Endothelial cell of umbilical vein (primary cell): ENCODE data around the gene SPACA9.

ENCODE experiments used
- EZH2 ChIP-seq: IDR thresholded peaks from 2 replicates; pipeline ENCODE4 v1.6.1; 2012; ENCODE audit warnings: borderline replicate concordance, low read depth, mild to moderate bottlenecking, moderate library complexity, low read length, inconsistent platforms; ENCODE audit not compliant: severe bottlenecking
- MAX ChIP-seq: IDR thresholded peaks from 2 replicates; pipeline ENCODE4 v1.6.1; 2011; ENCODE audit not compliant: insufficient read depth, insufficient read length
- MYC ChIP-seq: IDR thresholded peaks from one replicate; pipeline ENCODE4 v1.6.1; 2011; ENCODE audit warnings: mild to moderate bottlenecking, low read depth, low read length
- POLR2A ChIP-seq: IDR thresholded peaks from 2 replicates; pipeline ENCODE4 v1.6.1; 2012; ENCODE audit warnings: low read depth, mild to moderate bottlenecking, control low read depth, low read length
- TF ChIP-seq, protein P1 (sequence below), 2 donors: IDR thresholded peaks; 1 replicate in 1 of 2; 2 replicates in 1 of 2; pipeline ENCODE4 v1.5.1; 2011; ENCODE audit warnings: low read length in 2 of 2, mild to moderate bottlenecking in 2 of 2, moderate library complexity in 2 of 2, control low read depth in 1 of 2, inconsistent platforms in 1 of 2, low read depth in 1 of 2; ENCODE audit not compliant: insufficient read depth in 1 of 2; ENCODE audit errors: extremely low read depth in 1 of 2

DNA sequence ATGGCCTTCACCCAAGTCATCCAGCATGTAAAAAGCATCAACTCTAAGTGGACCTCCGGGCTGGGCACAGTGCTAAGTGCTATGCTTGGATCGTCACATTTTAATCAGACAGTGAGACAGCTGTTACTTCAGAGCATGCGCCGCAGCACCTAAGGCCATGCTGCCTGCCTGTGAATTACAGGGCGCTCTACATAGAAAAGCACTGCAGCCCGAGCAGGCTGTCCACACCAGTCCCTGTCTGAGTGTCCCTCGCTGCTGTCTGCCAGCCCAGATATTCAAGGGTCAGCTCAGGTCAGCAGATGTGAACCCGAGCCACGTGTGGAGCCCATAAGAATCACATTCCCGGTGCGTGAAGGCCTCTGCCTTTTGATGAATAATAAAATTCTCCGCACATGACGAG, 37.7 kb upstream of the SPACA9 start:
- TF ChIP-seq, protein P1, sequence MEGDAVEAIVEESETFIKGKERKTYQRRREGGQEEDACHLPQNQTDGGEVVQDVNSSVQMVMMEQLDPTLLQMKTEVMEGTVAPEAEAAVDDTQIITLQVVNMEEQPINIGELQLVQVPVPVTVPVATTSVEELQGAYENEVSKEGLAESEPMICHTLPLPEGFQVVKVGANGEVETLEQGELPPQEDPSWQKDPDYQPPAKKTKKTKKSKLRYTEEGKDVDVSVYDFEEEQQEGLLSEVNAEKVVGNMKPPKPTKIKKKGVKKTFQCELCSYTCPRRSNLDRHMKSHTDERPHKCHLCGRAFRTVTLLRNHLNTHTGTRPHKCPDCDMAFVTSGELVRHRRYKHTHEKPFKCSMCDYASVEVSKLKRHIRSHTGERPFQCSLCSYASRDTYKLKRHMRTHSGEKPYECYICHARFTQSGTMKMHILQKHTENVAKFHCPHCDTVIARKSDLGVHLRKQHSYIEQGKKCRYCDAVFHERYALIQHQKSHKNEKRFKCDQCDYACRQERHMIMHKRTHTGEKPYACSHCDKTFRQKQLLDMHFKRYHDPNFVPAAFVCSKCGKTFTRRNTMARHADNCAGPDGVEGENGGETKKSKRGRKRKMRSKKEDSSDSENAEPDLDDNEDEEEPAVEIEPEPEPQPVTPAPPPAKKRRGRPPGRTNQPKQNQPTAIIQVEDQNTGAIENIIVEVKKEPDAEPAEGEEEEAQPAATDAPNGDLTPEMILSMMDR (IDR thresholded peaks at IDR 0.05; ENCODE audit: extremely low read depth in 1 of 2, insufficient read depth in 1 of 2, low read depth in 1 of 2, low read length in 2 of 2): no peak
- TF ChIP-seq EZH2: no peak
- TF ChIP-seq POLR2A: no peak
- no peak for TF ChIP-seq MAX
- TF ChIP-seq MYC: no peak
